Astrocyte (in vitro differentiated cells and primary cell): ENCODE results near the gene TNFRSF17. TPM values are rescaled to one million over a fixed set of nuclear protein-coding genes. Genes with fewer than 3 reads are reported as not detected.

Source experiments
- DNase-seq: peaks from one replicate; pipeline ENCODE4 v3.0.0-alpha.2; 2010; ENCODE audit warnings: low read depth
- FAIRE-seq: peaks from 2 replicates; lab custom pipeline; 2011; peaks lifted over from hg19 to GRCh38; lab: Jason Lieb, UNC
- H2AFZ ChIP-seq: 2 replicates; pipeline ENCODE4 v1.6.0; 2012; ENCODE audit warnings: low read depth, low read length, inconsistent platforms
- H3K27ac ChIP-seq: 2 replicates; pipeline ENCODE4 v1.5.1; 2011; ENCODE audit warnings: low read depth, low read length, inconsistent platforms
- H3K27me3 ChIP-seq: 2 replicates; pipeline ENCODE4 v1.6.0; 2011; ENCODE audit warnings: low read length, inconsistent platforms; ENCODE audit not compliant: insufficient read depth
- H3K36me3 ChIP-seq: 2 replicates; pipeline ENCODE4 v1.5.1; 2011; ENCODE audit warnings: low read length, inconsistent platforms; ENCODE audit not compliant: insufficient read depth
- H3K4me1 ChIP-seq: 2 replicates; pipeline ENCODE4 v1.5.1; 2011; ENCODE audit warnings: low read length, inconsistent platforms; ENCODE audit not compliant: insufficient read depth
- H3K4me2 ChIP-seq: 2 replicates; pipeline ENCODE4 v1.6.0; 2012; ENCODE audit warnings: low read length, inconsistent platforms
- H3K4me3 ChIP-seq: 2 replicates; pipeline ENCODE4 v1.5.1; 2011; ENCODE audit warnings: low read depth, mild to moderate bottlenecking, low read length, inconsistent platforms; ENCODE audit not compliant: insufficient read depth
- H3K79me2 ChIP-seq: 2 replicates; pipeline ENCODE4 v1.6.0; 2012; ENCODE audit warnings: mild to moderate bottlenecking, low read length, inconsistent platforms; ENCODE audit not compliant: insufficient read depth
- H3K9ac ChIP-seq: 2 replicates; pipeline ENCODE4 v1.6.0; 2012; ENCODE audit warnings: mild to moderate bottlenecking, low read length, inconsistent platforms
- H3K9me3 ChIP-seq: 2 replicates; pipeline ENCODE4 v1.5.1; 2012; ENCODE audit warnings: low read depth, mild to moderate bottlenecking, low read length, inconsistent platforms; ENCODE audit not compliant: insufficient read depth
- H4K20me1 ChIP-seq: 2 replicates; pipeline ENCODE4 v1.6.0; 2012; ENCODE audit warnings: low read length, inconsistent platforms; ENCODE audit not compliant: insufficient read depth
- H3K27ac Mint-ChIP-seq: one replicate; pipeline ENCODE4 v1.8.0; 2021; ENCODE audit warnings: mild to moderate bottlenecking, mixed read lengths; ENCODE audit not compliant: unreplicated experiment
- H3K27me3 Mint-ChIP-seq: one replicate; pipeline ENCODE4 v1.8.0; 2021; ENCODE audit warnings: low read depth, mixed read lengths; ENCODE audit not compliant: unreplicated experiment
- H3K36me3 Mint-ChIP-seq: one replicate; pipeline ENCODE4 v1.8.0; 2021; ENCODE audit warnings: low read depth, mixed read lengths; ENCODE audit not compliant: unreplicated experiment
- H3K4me1 Mint-ChIP-seq: one replicate; pipeline ENCODE4 v1.8.0; 2021; ENCODE audit warnings: low read depth, mixed read lengths; ENCODE audit not compliant: unreplicated experiment
- H3K4me3 Mint-ChIP-seq: one replicate; pipeline ENCODE4 v1.8.0; 2021; ENCODE audit warnings: mild to moderate bottlenecking, moderate library complexity, mixed read lengths; ENCODE audit not compliant: unreplicated experiment
- H3K9me3 Mint-ChIP-seq: one replicate; pipeline ENCODE4 v1.8.0; 2021; ENCODE audit warnings: mild to moderate bottlenecking, mixed read lengths; ENCODE audit not compliant: unreplicated experiment
- CTCF ChIP-seq: IDR thresholded peaks from 2 replicates; pipeline ENCODE4 v1.5.1; 2011; ENCODE audit warnings: low read depth, mild to moderate bottlenecking, inconsistent platforms, low read length, moderate library complexity; ENCODE audit not compliant: insufficient read depth
- EZH2 ChIP-seq: IDR thresholded peaks from 2 replicates; pipeline ENCODE4 v1.6.1; 2012; ENCODE audit warnings: mild to moderate bottlenecking, low read length, inconsistent platforms; ENCODE audit not compliant: insufficient read depth
- total RNA-seq: library from RNA; stranded (reverse); gene quantifications from 2 replicates; pipeline ENCODE4 v1.2.1, GENCODE V29; 2021

TNFRSF17 gene
- total RNA-seq, 1 donor from 2014 or later = not detected

DNA sequence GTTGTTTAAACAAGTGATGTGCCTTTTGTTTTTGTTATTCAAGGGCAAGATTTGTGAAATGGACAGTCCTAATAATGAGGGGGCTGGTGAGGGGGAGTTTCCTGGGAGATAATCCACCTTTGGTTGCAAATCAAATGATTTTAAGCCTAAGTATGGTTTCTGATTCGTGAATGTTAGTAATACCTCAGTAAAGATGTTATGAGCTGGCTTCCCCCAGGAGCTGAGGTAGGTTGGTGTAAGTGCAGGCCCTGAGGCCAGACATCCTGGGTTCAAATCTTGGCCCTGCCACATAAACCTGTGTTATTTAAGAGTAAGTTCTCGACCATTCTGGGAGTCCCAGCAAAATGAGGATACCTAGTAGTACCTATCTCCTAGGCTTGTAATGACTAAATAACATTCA is 13.1 kb downstream of the TNFRSF17 start:
- Histone ChIP-seq H3K9me3 (no peaks in the 10 kb centered on the region), H2AFZ (no peak overlapping the region), H3K4me2 (peak overlapping the region; percentile 99), H3K27me3 (no peaks in the 10 kb centered on the region), H3K27ac (no peak overlapping the region), H3K36me3 (no peaks in the 10 kb centered on the region), H3K79me2 (peaks cover 39% of the 10 kb centered on the region), H3K4me3 (no peak overlapping the region), H3K4me1 (peaks cover 14% of the 10 kb centered on the region), H4K20me1 (peaks cover 12% of the 10 kb centered on the region), H3K9ac (peak overlapping the region; percentile 96)
- no peaks in the 10 kb centered on the region for H3K9me3 Mint-ChIP-seq
- TF ChIP-seq EZH2 (no peak), CTCF (no peak)
- peak overlapping the region; percentile 98 for H3K4me3 Mint-ChIP-seq
- FAIRE-seq (no peak), DNase-seq (no peak)
- no peaks in the 10 kb centered on the region for H3K27me3 Mint-ChIP-seq
- H3K36me3 Mint-ChIP-seq = no peaks in the 10 kb centered on the region
- H3K27ac Mint-ChIP-seq = peak overlapping the region; percentile 15
- H3K4me1 Mint-ChIP-seq = peaks cover 9% of the 10 kb centered on the region

DNA sequence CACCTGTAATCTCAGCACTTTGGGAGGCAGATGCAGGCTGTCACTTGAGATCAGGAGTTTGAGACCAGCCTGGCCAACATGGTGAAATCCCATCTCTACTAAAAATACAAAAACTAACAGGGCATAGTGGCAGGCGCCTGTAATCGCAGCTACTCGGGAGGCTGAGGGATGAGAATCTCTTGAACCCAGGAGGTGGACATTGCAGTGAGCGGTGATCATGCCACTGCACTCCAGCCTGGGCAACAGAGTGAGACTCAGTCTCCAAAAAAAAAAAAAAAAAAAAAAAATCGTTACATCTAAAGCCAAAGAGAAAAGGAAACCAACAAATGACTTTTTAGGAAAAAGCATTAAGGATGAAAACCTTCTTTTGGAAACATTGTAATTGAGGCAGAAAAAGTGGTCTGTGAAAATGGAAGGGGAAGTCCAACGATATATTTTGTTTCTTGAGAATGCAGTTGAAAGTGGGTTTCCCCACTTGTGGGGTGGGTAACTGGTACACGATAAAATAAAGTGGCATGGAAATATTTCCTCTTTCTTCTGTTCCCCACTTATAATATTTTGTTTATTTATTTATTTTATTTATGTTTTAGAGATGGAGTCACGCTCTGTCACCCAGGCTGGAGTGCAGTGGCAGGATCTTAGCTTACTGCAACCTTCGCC is 14.1 kb downstream of the TNFRSF17 start:
- no peak overlapping the region for H3K4me3 Mint-ChIP-seq
- TF ChIP-seq EZH2 (no peak), CTCF (no peak)

GRCh38 chr16:11980136-11980844 is 15.3 kb downstream of the TNFRSF17 start:
- Mint-ChIP-seq H3K4me3 (no peak overlapping the region), H3K9me3 (no peaks in the 10 kb centered on the region), H3K36me3 (peaks cover 2% of the 10 kb centered on the region), H3K27me3 (no peaks in the 10 kb centered on the region), H3K27ac (no peak overlapping the region), H3K4me1 (peaks cover 9% of the 10 kb centered on the region)
- Histone ChIP-seq H3K36me3 (no peaks in the 10 kb centered on the region), H3K79me2 (peaks cover 48% of the 10 kb centered on the region), H4K20me1 (peaks cover 21% of the 10 kb centered on the region), H3K4me2 (no peak overlapping the region), H3K27ac (no peak overlapping the region), H3K27me3 (no peaks in the 10 kb centered on the region), H3K4me1 (peaks cover 14% of the 10 kb centered on the region), H3K4me3 (no peak overlapping the region), H3K9ac (no peak overlapping the region), H2AFZ (no peak overlapping the region), H3K9me3 (no peaks in the 10 kb centered on the region)
- TF ChIP-seq CTCF (no peak), EZH2 (no peak)
- DNase-seq = no peak
- no peak for FAIRE-seq

More for the DNA sequence above, 14.1 kb downstream of the TNFRSF17 start:
- Mint-ChIP-seq H3K36me3 (no peaks in the 10 kb centered on the region), H3K27ac (no peak overlapping the region), H3K9me3 (no peaks in the 10 kb centered on the region), H3K4me1 (peaks cover 9% of the 10 kb centered on the region), H3K27me3 (no peaks in the 10 kb centered on the region)
- Histone ChIP-seq H3K4me1 (peaks cover 14% of the 10 kb centered on the region), H3K4me3 (no peak overlapping the region), H4K20me1 (peaks cover 12% of the 10 kb centered on the region), H2AFZ (no peak overlapping the region), H3K9me3 (no peaks in the 10 kb centered on the region), H3K4me2 (no peak overlapping the region), H3K79me2 (peaks cover 46% of the 10 kb centered on the region), H3K27ac (no peak overlapping the region), H3K27me3 (no peaks in the 10 kb centered on the region), H3K36me3 (no peaks in the 10 kb centered on the region), H3K9ac (no peak overlapping the region)
- FAIRE-seq (no peak), DNase-seq (no peak)
